OCI-LY3 (cell line): ENCODE data around the gene HHAT.

ENCODE experiments used
- H2AFZ ChIP-seq: fragments of 200-600, 300-600 bp; shearing (Covaris generic); 2 replicates; pipeline ENCODE4 v1.6.0; 2014; ENCODE audit warnings: antibody characterized with exemption, low read depth, low read length
- H3K27ac ChIP-seq: fragments of 200-600, 300-600 bp; sonication (generic); 2 replicates; pipeline ENCODE4 v1.5.1; 2014; ENCODE audit warnings: mild to moderate bottlenecking, low read length, moderate library complexity, mixed read lengths
- H3K27me3 ChIP-seq: fragments of 200-600, 300-600 bp; sonication (generic); 2 replicates; pipeline ENCODE4 v1.6.1; 2014; ENCODE audit warnings: low read depth, low read length, mixed read lengths
- H3K36me3 ChIP-seq: fragments of 200-600, 300-600 bp; sonication (generic); replicated peaks from 2 replicates; pipeline ENCODE3; 2014; ENCODE audit warnings: low read depth, low read length, mixed read lengths
- H3K4me1 ChIP-seq: fragments of 300-600, 200-600 bp; sonication (generic); 2 replicates; pipeline ENCODE4 v1.6.1; 2014; ENCODE audit warnings: low read length, mixed read lengths
- H3K4me2 ChIP-seq: fragments of 200-600, 300-600 bp; sonication (generic); 2 replicates; pipeline ENCODE4 v1.6.1; 2014; ENCODE audit warnings: low read length, mixed read lengths
- H3K4me3 ChIP-seq: fragments of 300-600, 200-600 bp; sonication (generic); 2 replicates; pipeline ENCODE4 v1.5.1; 2014; ENCODE audit warnings: antibody characterized with exemption, mild to moderate bottlenecking, low read length, moderate library complexity
- H3K79me2 ChIP-seq: fragments of 300-600, 200-600 bp; shearing (Covaris generic); 2 replicates; pipeline ENCODE4 v1.6.1; 2014; ENCODE audit warnings: mild to moderate bottlenecking, low read length, mixed read lengths
- H3K9ac ChIP-seq: fragments of 300-600, 200-600 bp; shearing (Covaris generic); 2 replicates; pipeline ENCODE4 v1.6.0; 2014; ENCODE audit warnings: mild to moderate bottlenecking, low read length, moderate library complexity
- H3K9me3 ChIP-seq: fragments of 200-600, 300-600 bp; shearing (Covaris generic); 2 replicates; pipeline ENCODE4 v1.6.1; 2014; ENCODE audit warnings: low read length, mixed read lengths; ENCODE audit not compliant: insufficient read depth
- H4K20me1 ChIP-seq: fragments of 200-600, 300-600 bp; sonication (generic); 2 replicates; pipeline ENCODE4 v1.6.1; 2016; ENCODE audit warnings: low read length, mixed read lengths; ENCODE audit not compliant: insufficient read depth
- CTCF ChIP-seq: fragments of 200-600, 300-600 bp; sonication (generic); IDR thresholded peaks from 2 replicates; pipeline ENCODE4 v1.5.1; 2014; ENCODE audit warnings: antibody characterized with exemption, low read length, low read depth
- EZH2phosphoT487 ChIP-seq: fragments of 200-600 bp; shearing (Covaris generic); IDR thresholded peaks from 2 replicates; pipeline ENCODE4 v1.6.1; 2018; ENCODE audit warnings: antibody characterized with exemption, mixed run types, low read depth

Gene HHAT

GRCh38 chr1:210536254-210536961, 207.7 kb downstream of the HHAT start:
- Histone ChIP-seq H4K20me1 (no peaks in the 10 kb centered on the region), H2AFZ (no peak overlapping the region)

GRCh38 chr1:210540288-210540687, 211.6 kb downstream of the HHAT start:
- Histone ChIP-seq H3K36me3 (no peaks in the 10 kb centered on the region), H4K20me1 (no peaks in the 10 kb centered on the region), H3K27ac (no peak overlapping the region), H3K9ac (no peak overlapping the region), H3K27me3 (peaks cover 9% of the 10 kb centered on the region; the same call in 1 of the 2 replicates), H3K4me3 (no peak overlapping the region), H3K4me2 (no peak overlapping the region), H3K9me3 (no peaks in the 10 kb centered on the region), H3K79me2 (no peaks in the 10 kb centered on the region), H2AFZ (no peak overlapping the region), H3K4me1 (no peaks in the 10 kb centered on the region)
- TF ChIP-seq CTCF (no peak), EZH2phosphoT487 (no peak)

More at GRCh38 chr1:210536254-210536961, 207.7 kb downstream of the HHAT start:
- H3K27me3 ChIP-seq, result peaks cover 4% of the 10 kb centered on the region; the same call in 1 of the 2 replicates
- H3K4me2 ChIP-seq, result no peak overlapping the region
- no peak for TF ChIP-seq CTCF
- TF ChIP-seq EZH2phosphoT487, result no peak
- no peaks in the 10 kb centered on the region for H3K36me3 ChIP-seq
- no peaks in the 10 kb centered on the region for H3K79me2 ChIP-seq
- H3K9ac ChIP-seq, result no peak overlapping the region
- H3K27ac ChIP-seq, result no peak overlapping the region
- H3K9me3 ChIP-seq, result no peaks in the 10 kb centered on the region
- no peaks in the 10 kb centered on the region for H3K4me1 ChIP-seq
- no peak overlapping the region for H3K4me3 ChIP-seq

GRCh38 chr1:210541680-210542358, 213.1 kb downstream of the HHAT start:
- Histone ChIP-seq H3K9ac (no peak overlapping the region), H3K36me3 (no peaks in the 10 kb centered on the region), H3K79me2 (no peaks in the 10 kb centered on the region), H3K27ac (no peak overlapping the region), H4K20me1 (no peaks in the 10 kb centered on the region), H3K27me3 (peaks cover 4% of the 10 kb centered on the region; the same call in 1 of the 2 replicates), H3K4me2 (no peak overlapping the region), H3K4me3 (no peak overlapping the region), H3K9me3 (no peaks in the 10 kb centered on the region), H2AFZ (no peak overlapping the region), H3K4me1 (no peaks in the 10 kb centered on the region)
- no peak for TF ChIP-seq EZH2phosphoT487

GRCh38 chr1:210551899-210552298, 223.2 kb downstream of the HHAT start:
- TF ChIP-seq EZH2phosphoT487 (no peak), CTCF (no peak)
- no peaks in the 10 kb centered on the region for H4K20me1 ChIP-seq

More at GRCh38 chr1:210551899-210552298, 223.2 kb downstream of the HHAT start:
- peaks cover 24% of the 10 kb centered on the region for H3K27me3 ChIP-seq
- H3K4me3 ChIP-seq, result no peak overlapping the region
- H3K9ac ChIP-seq, result no peak overlapping the region
- H3K27ac ChIP-seq, result no peak overlapping the region
- H2AFZ ChIP-seq, result no peak overlapping the region
- no peaks in the 10 kb centered on the region for H3K9me3 ChIP-seq
- no peaks in the 10 kb centered on the region for H3K4me1 ChIP-seq
- no peaks in the 10 kb centered on the region for H3K79me2 ChIP-seq
- H3K36me3 ChIP-seq, result no peaks in the 10 kb centered on the region
- no peak overlapping the region for H3K4me2 ChIP-seq
